Lung (tissue), 12 donors: ENCODE measurements around the gene ATP13A5. TPM values are rescaled to one million over a fixed set of nuclear protein-coding genes. Genes with fewer than 3 reads are reported as not detected.

ENCODE experiments used
- ATAC-seq: fragments of 200-7000 bp; cut with Tn5 transposase; one replicate; pipeline ENCODE4 v1.9.1; 2020; ENCODE audit warnings: moderate number of reproducible peaks; ENCODE audit not compliant: insufficient read depth, low FRiP score
- DNase-seq, 3 donors: peaks; one replicate each; pipeline ENCODE4 v3.0.0-alpha.2; 2013 to 2017
- H3K27ac ChIP-seq, 2 donors: one replicate each; pipeline ENCODE4 v1.5.1; 2013; ENCODE audit warnings: mild to moderate bottlenecking in 2 of 2, moderate library complexity in 2 of 2, control low read depth in 1 of 2, inconsistent platforms in 1 of 2, low read depth in 1 of 2, low read length in 1 of 2
- H3K27me3 ChIP-seq, 3 donors: one replicate each; pipeline ENCODE4 v1.5.1; 2013; ENCODE audit warnings: low read length in 2 of 3; ENCODE audit not compliant: control insufficient read depth in 3 of 3, insufficient read depth in 3 of 3
- H3K36me3 ChIP-seq, 4 donors: one replicate each; pipeline ENCODE4 v1.5.1; 2013; ENCODE audit warnings: low read length in 4 of 4, mild to moderate bottlenecking in 1 of 4, moderate library complexity in 1 of 4; ENCODE audit not compliant: control insufficient read depth in 4 of 4, insufficient read depth in 4 of 4
- H3K4me1 ChIP-seq, 5 donors: one replicate each; pipeline ENCODE4 v1.5.1; 2013; ENCODE audit warnings: low read length in 5 of 5, mild to moderate bottlenecking in 2 of 5, moderate library complexity in 1 of 5; ENCODE audit not compliant: control insufficient read depth in 5 of 5, insufficient read depth in 5 of 5
- H3K4me3 ChIP-seq: one replicate; pipeline ENCODE4 v1.5.1; 2013; ENCODE audit warnings: mild to moderate bottlenecking, control low read depth, moderate library complexity
- H3K9ac ChIP-seq, 2 donors: one replicate each; pipeline ENCODE4 v1.5.1; 2013; ENCODE audit warnings: low read length in 2 of 2, control low read depth in 1 of 2; ENCODE audit not compliant: insufficient read depth in 1 of 2
- H3K9me3 ChIP-seq, 4 donors: one replicate each; pipeline ENCODE4 v1.5.1; 2013; ENCODE audit warnings: low read length in 3 of 4, mild to moderate bottlenecking in 1 of 4, moderate library complexity in 1 of 4; ENCODE audit not compliant: control insufficient read depth in 4 of 4, insufficient read depth in 3 of 4
- WGBS, 2 donors: extraction: QIAGEN DNeasy Blood & Tissue Kit; methylation state at CpG; one replicate each; pipeline ENCODE4 v1.1.7; 2013; 5-methylcytosine and 5-hydroxymethylcytosine counted together
- polyA plus RNA-seq, 2 donors: library from polyadenylated mRNA; stranded (reverse); fragments of 200-250 nt; gene quantifications; one replicate each; pipeline ENCODE4 v1.2.1, GENCODE V29; 2013
- total RNA-seq, 2 donors: library from RNA; depleted of rRNA in 1 of 2; stranded (reverse); fragments of >200 nt in 1 of 2; gene quantifications; one replicate each; pipeline ENCODE4 v1.2.1, GENCODE V29; 2014 to 2021
- TF ChIP-seq, protein P1 (sequence below): IDR thresholded peaks from 2 replicates; pipeline ENCODE4 v1.5.1; 2012; ENCODE audit warnings: mild to moderate bottlenecking; ENCODE audit errors: control extremely low read depth, extremely low read depth
- donor health status: control.
- donor health status: control.
- donor health status: Bipolar disorder and iron deficiency.
- donor health status: healthy.
- donor health status: DM: yes; HTN: yes; CAD: no.

ATP13A5 gene
- total and polyA plus RNA-seq, 4 donors, result 0.34 to 1.2 (median 1.1) TPM

DNA sequence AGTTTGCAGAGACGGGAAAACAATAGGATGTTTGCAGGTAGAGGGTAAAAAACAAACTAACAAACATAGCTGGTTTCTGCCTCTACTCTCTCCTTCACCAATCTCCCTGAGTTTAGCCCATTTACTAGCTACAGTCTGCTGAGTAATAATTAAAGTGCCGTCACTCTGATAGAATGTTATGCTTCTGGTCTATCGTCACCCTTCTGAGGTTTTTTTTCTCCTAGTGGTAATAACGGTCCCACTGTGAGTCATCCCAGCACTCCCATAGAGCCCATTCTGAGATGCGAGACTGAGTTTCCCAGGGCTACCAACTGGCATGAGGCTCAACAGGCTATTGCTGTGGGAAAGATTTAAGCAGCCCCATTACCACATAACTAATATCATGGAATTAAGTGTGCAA lies 81.1 kb downstream of the ATP13A5 start:
- Histone ChIP-seq H3K4me1 (no peaks in the 10 kb centered on the region), H3K36me3 (no peaks in the 10 kb centered on the region), H3K27me3 (no peaks in the 10 kb centered on the region), H3K9me3 (peaks cover 0 to 3% (median 0%) of the 10 kb centered on the region in 4 donors), H3K4me3 (no peak overlapping the region), H3K27ac (no peak overlapping the region), H3K9ac (no peak overlapping the region)
- WGBS, 2 donors, result 87 to 88% methylated on average over 5 of the region's 5 CpGs
- TF ChIP-seq, protein P1, sequence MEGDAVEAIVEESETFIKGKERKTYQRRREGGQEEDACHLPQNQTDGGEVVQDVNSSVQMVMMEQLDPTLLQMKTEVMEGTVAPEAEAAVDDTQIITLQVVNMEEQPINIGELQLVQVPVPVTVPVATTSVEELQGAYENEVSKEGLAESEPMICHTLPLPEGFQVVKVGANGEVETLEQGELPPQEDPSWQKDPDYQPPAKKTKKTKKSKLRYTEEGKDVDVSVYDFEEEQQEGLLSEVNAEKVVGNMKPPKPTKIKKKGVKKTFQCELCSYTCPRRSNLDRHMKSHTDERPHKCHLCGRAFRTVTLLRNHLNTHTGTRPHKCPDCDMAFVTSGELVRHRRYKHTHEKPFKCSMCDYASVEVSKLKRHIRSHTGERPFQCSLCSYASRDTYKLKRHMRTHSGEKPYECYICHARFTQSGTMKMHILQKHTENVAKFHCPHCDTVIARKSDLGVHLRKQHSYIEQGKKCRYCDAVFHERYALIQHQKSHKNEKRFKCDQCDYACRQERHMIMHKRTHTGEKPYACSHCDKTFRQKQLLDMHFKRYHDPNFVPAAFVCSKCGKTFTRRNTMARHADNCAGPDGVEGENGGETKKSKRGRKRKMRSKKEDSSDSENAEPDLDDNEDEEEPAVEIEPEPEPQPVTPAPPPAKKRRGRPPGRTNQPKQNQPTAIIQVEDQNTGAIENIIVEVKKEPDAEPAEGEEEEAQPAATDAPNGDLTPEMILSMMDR, result no peak
- ATAC-seq (no peak), DNase-seq (no peak)

DNA sequence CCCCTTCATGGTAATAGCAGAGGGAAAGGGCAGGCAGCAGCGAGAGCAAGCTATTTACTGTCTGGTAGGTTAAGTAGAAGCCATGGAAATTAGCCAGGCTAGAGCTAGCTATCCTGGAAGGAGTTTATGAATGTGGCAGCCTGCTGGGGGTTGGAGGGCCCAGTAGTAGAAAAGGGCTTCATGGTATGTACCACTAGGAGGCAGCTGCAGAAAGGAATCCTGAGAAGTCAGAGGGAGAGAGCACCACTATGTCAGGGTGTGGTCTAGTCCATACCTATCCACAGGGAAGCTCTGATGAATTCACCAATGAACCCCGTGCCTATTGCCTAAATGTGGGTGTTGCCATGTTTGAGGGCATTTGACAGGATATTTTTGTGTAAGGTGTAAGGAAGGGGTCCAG lies 82.6 kb downstream of the ATP13A5 start:
- Histone ChIP-seq H3K27ac (no peak overlapping the region), H3K9me3 (peaks cover 0 to 9% (median under 1%) of the 10 kb centered on the region in 4 donors), H3K36me3 (no peaks in the 10 kb centered on the region), H3K27me3 (no peaks in the 10 kb centered on the region), H3K4me1 (no peaks in the 10 kb centered on the region), H3K4me3 (no peak overlapping the region), H3K9ac (no peak overlapping the region)
- TF ChIP-seq, protein P1, result no peak
- ATAC-seq (no peak), DNase-seq (no peak)
- WGBS, 2 donors, result 81 to 82% methylated on average over 2 of the region's 2 CpGs

DNA sequence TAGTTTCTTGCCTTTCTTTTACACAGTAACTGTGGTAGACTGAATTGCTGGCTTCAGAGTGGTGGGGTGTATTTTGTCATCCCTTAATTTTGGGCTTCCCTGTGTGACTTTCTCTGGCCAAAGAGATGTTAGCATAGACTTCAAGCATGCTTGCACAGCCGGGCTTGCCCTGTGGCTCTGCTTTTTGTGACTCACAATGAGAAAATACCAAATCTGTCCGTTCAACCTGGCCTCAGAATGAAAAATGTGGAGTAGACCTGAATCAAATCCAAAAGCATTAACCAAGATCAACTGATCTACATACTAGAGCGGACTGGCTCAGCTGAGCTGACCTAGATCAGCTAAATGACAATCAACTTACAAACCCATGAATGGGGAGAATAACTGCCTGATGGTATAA lies 86.2 kb downstream of the ATP13A5 start:
- TF ChIP-seq, protein P1, result no peak
- Histone ChIP-seq H3K4me3 (no peak overlapping the region), H3K27me3 (no peaks in the 10 kb centered on the region), H3K9ac (no peak overlapping the region), H3K4me1 (no peaks in the 10 kb centered on the region), H3K9me3 (peaks cover 0 to 9% (median 2%) of the 10 kb centered on the region in 4 donors), H3K27ac (no peak overlapping the region), H3K36me3 (no peaks in the 10 kb centered on the region)
- WGBS, 2 donors, result 75 to 82% methylated on average over 3 of the region's 3 CpGs
- DNase-seq (no peak), ATAC-seq (no peak)

DNA sequence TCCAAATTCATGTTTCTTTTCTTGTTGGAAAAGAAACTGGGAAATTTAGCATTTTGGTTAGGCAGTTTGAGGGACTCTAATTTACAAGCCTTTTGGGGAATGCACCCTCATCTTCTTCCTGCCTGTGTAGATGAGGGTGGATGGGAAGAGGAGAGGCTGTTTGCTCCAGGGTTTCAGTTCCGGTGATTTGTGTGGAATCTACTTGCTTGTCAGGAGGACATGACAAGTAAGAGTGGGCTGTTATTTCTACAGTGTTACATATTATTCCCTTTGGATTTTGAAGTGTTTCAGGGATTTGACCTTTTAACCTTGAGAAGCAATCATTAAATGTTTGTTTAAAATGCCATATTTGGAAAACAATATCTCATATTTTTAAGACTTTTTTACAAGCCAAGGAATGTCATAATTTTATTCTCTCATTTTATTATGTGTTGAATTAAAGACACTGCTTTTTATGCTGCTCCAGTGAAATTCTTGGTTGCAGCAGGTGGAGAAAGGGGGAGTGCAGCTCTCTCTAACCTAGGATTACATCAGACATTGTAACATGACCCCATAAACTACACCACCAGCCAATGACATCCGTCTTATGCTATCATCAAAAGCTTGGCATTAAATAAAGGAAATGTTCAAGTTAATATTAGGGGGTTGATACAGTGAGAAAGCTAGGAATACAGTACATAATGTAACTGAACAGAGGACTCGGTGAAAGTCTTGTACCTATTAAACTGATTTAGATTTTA lies 107.3 kb downstream of the ATP13A5 start:
- Histone ChIP-seq H3K9ac (no peak overlapping the region), H3K36me3 (no peaks in the 10 kb centered on the region), H3K9me3 (no peaks in the 10 kb centered on the region), H3K4me3 (no peak overlapping the region), H3K4me1 (no peaks in the 10 kb centered on the region), H3K27me3 (no peaks in the 10 kb centered on the region), H3K27ac (no peak overlapping the region)
- 74 to 89% methylated on average over 3 of the region's 3 CpGs for WGBS, 2 donors
- DNase-seq (peak in 2 of 3 donors; percentile 3 to 6), ATAC-seq (no peak)
- TF ChIP-seq, protein P1, result no peak
